HepG2 (cell line): Measurements from ENCODE around the gene ZSCAN26. TPM values are rescaled to one million over a fixed set of nuclear protein-coding genes. Genes with fewer than 3 reads are reported as not detected.

ENCODE experiments used
- ARNTL ChIP-seq: sonication (generic); formaldehyde crosslinking; IDR thresholded peaks from 2 replicates; pipeline ENCODE4 v1.4.0; 2020; ENCODE audit warnings: mild to moderate bottlenecking, missing genetic modification reagents
- BHLHE40 ChIP-seq: IDR thresholded peaks from 2 replicates; pipeline ENCODE4 v1.6.1; 2011; ENCODE audit warnings: low read length, improper control_type of control experiment
- ELF3 ChIP-seq: IDR thresholded peaks from 2 replicates; pipeline ENCODE4 v1.6.1; 2016; ENCODE audit warnings: missing genetic modification reagents, missing compliant biosample characterization
- FOXP1 ChIP-seq, 2 experiments: fragments of 450-650 bp in 1 of 2; IDR thresholded peaks; 2 replicates each; pipeline ENCODE4 v1.6.1; 2017 to 2018; ENCODE audit warnings: antibody characterized with exemption in 1 of 2
- HMGXB3 ChIP-seq: sonication (generic); formaldehyde crosslinking; IDR thresholded peaks from 2 replicates; pipeline ENCODE4 v1.4.0; 2020; ENCODE audit warnings: missing genetic modification reagents, borderline replicate concordance
- MAFF ChIP-seq: IDR thresholded peaks from 2 replicates; pipeline ENCODE4 v1.6.1; 2011; ENCODE audit warnings: low read depth, low read length, improper control_type of control experiment
- NFE2L1 ChIP-seq: sonication (generic); formaldehyde crosslinking; IDR thresholded peaks from 2 replicates; pipeline ENCODE4 v1.4.0; 2020; ENCODE audit warnings: missing genetic modification reagents, mild to moderate bottlenecking, borderline replicate concordance
- NR2C2 ChIP-seq: sonication (generic); formaldehyde crosslinking; IDR thresholded peaks from 2 replicates; pipeline ENCODE4 v1.4.0; 2020; ENCODE audit warnings: missing genetic modification reagents, mild to moderate bottlenecking, moderate library complexity, borderline replicate concordance
- PCBP1 ChIP-seq: fragments of 200-400 bp; formaldehyde crosslinking; IDR thresholded peaks from 2 replicates; pipeline ENCODE4 v1.6.1; 2017; ENCODE audit warnings: mild to moderate bottlenecking, low read depth, low read length, borderline replicate concordance
- SNAPC2 ChIP-seq: sonication (generic); formaldehyde crosslinking; IDR thresholded peaks from 2 replicates; pipeline ENCODE4 v1.8.1; 2022; ENCODE audit warnings: mild to moderate bottlenecking, missing genetic modification reagents
- USF2 ChIP-seq, 2 experiments: sonication (generic) in 1 of 2; formaldehyde crosslinking in 1 of 2; IDR thresholded peaks; 2 replicates each; pipeline versions ENCODE4 v1.5.1 to v1.6.1; 2011 to 2020; ENCODE audit warnings: borderline replicate concordance in 1 of 2, low read depth in 1 of 2, low read length in 1 of 2, mild to moderate bottlenecking in 1 of 2, missing genetic modification reagents in 1 of 2, moderate library complexity in 1 of 2
- ZBTB1 ChIP-seq: sonication (generic); formaldehyde crosslinking; IDR thresholded peaks from 2 replicates; pipeline ENCODE4 v1.4.0; 2020; ENCODE audit warnings: missing genetic modification reagents, borderline replicate concordance
- ZNF143 ChIP-seq: sonication (generic); formaldehyde crosslinking; IDR thresholded peaks from 2 replicates; pipeline ENCODE4 v1.4.0; 2020; ENCODE audit warnings: missing genetic modification reagents
- ZNF225 ChIP-seq: sonication (generic); formaldehyde crosslinking; IDR thresholded peaks from 2 replicates; pipeline ENCODE4 v1.4.0; 2020; ENCODE audit warnings: mild to moderate bottlenecking, missing genetic modification reagents
- ZNF281 ChIP-seq: sonication (generic); formaldehyde crosslinking; IDR thresholded peaks from 2 replicates; pipeline ENCODE4 v1.4.0; 2020; ENCODE audit warnings: missing genetic modification reagents, borderline replicate concordance
- ZNF639 ChIP-seq: conservative IDR thresholded peaks from 2 replicates; pipeline ENCODE4 v1.6.1; 2018; ENCODE audit warnings: missing genetic modification reagents
- ZNF761 ChIP-seq: sonication (generic); formaldehyde crosslinking; conservative IDR thresholded peaks from 2 replicates; pipeline ENCODE4 v1.4.0; 2020; ENCODE audit warnings: mild to moderate bottlenecking, missing genetic modification reagents
- polyA plus RNA-seq, 8 experiments: library from polyadenylated mRNA; depleted of rRNA in 3 of 8; stranded (reverse) in 7 of 8; unstranded in 1 of 8; fragments of >200 nt; fragmentation: Illumina TruSeq in 4 of 8; extraction: Trizol in 4 of 8; gene quantifications; 2 replicates each; pipeline versions ENCODE4 v1.2.1 to v1.2.3, GENCODE V29; 2011 to 2016; ENCODE audit warnings: low read depth in 4 of 8, missing spikeins in 1 of 8, mixed read lengths in 1 of 8; ENCODE audit not compliant: insufficient read depth in 1 of 8
- total RNA-seq, 5 experiments: library from RNA; depleted of rRNA; stranded (reverse); fragments of >200 nt; fragmentation: Illumina TruSeq; extraction: Trizol; gene quantifications; 2 replicates each; pipeline ENCODE4 v1.2.3, GENCODE V29; 2016; ENCODE audit warnings: low read depth in 1 of 5

The ZSCAN26 gene
- total and polyA plus RNA-seq, 2 of the 13 experiments (the other 11 are each of a cell fraction or from before 2014, with no cell fraction given), result 12.0 to 15.6 TPM

- TF ChIP-seq ZNF281 (peak; percentile 73), PCBP1 (peak; percentile 88; the same call in 1 of the 2 replicates), ZNF225 (peak; percentile 69; the same call in 1 of the 2 replicates), ZNF639 (CRISPR knock-in tag) (peak; percentile 93), FOXP1 (IDR thresholded peaks at IDR 0.05) (no peak), FOXP1 (CRISPR knock-in tag; IDR thresholded peaks at IDR 0.05) (peak; percentile 46; the same call in 1 of the 2 replicates), USF2 (IDR thresholded peaks at IDR 0.05; ENCODE audit: low read depth, low read length) (no peak), USF2 (CRISPR knock-in tag; IDR thresholded peaks at IDR 0.05; ENCODE audit: borderline replicate concordance) (no peak), HMGXB3 (no peak), ZNF761 (peak; percentile 93), ELF3 (peak; percentile 90), BHLHE40 (peak; percentile 92), SNAPC2 (CRISPR knock-in tag) (peak; percentile 77; the same call in 1 of the 2 replicates), ARNTL (CRISPR knock-in tag) (peak; percentile 83), MAFF (no peak), NR2C2 (CRISPR knock-in tag) (peak; percentile 89), ZNF143 (no peak), ZBTB1 (no peak; the same call in 1 of the 2 replicates), NFE2L1 (CRISPR knock-in tag) (no peak)
Observed at GRCh38 chr6:28225056-28225834, 41.7 kb upstream of the ZSCAN26 start, which contains the start of gene ZSCAN9 (continued).
